Measurements from ENCODE around the gene SH3BP2. TPM values are rescaled to one million over a fixed set of nuclear protein-coding genes. Genes with fewer than 3 reads are reported as not detected.

The SH3BP2 gene
- polyA plus RNA-seq, 3 donors: 19.1 to 478 (median 26.9) TPM

DNA sequence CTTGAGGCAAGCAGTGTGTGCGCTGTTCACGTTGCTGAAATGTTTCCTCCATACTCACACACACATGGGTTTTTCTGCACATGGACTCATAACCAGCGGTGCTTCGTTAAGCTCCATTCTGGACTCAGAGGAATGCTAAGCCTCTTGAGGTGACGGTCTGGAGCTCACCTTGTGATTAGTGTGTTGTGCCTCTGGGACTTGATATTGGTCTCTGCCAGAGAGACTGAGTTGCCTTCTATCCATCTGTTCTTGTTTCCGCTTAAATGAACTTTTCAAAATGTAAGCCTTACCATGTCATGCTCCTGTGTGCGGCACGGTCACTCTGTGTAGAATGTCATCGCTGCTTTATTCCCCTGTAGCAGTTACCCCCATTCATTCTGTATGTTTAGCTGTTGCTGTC lies 93.3 kb downstream of the SH3BP2 start:
- H3K9ac ChIP-seq (ENCODE audit: insufficient read depth, low read length, poor library complexity, severe bottlenecking): no peak overlapping the region
- Mint-ChIP-seq H3K4me1 (peaks cover 13% of the 10 kb centered on the region), H3K36me3 (peaks cover 59 to 68% of the 10 kb centered on the region in 2 donors), H3K27ac (peak overlapping the region in 1 of 7 donors; percentile 1), H3K27me3 (ENCODE audit: low read depth in 3 of 3) (no peaks in the 10 kb centered on the region), H3K9me3 (peaks cover 0 to 2% (median 0%) of the 10 kb centered on the region in 7 donors), H3K4me3 (no peak overlapping the region)
- no peak overlapping the region for H3K4me3 ChIP-seq (replicated peaks in 1 of 3; ENCODE audit: low read depth in 2 of 3, low read length in 3 of 3)
- H3K9me3 ChIP-seq (replicated peaks in 1 of 2; ENCODE audit: control insufficient read depth in 1 of 2, insufficient read depth in 1 of 2, low read length in 2 of 2): no peaks in the 10 kb centered on the region
- peaks cover 14% of the 10 kb centered on the region for H3K79me2 ChIP-seq (ENCODE audit: insufficient read depth, low read length)
- H3K36me3 ChIP-seq (replicated peaks in 1 of 2; ENCODE audit: control insufficient read depth in 1 of 2, insufficient read depth in 2 of 2, low read length in 2 of 2): peaks cover 57 to 88% of the 10 kb centered on the region in 2 donors
- H3K4me2 ChIP-seq (replicated peaks; ENCODE audit: extremely low read depth, low read length, poor library complexity, severe bottlenecking): no peak overlapping the region
- no peak overlapping the region for H2AFZ ChIP-seq (ENCODE audit: insufficient read depth, low read depth, low read length, poor library complexity, severe bottlenecking)
- peaks cover 63% of the 10 kb centered on the region for H4K20me1 ChIP-seq (ENCODE audit: insufficient read depth, low read length)
- TF ChIP-seq, protein P1, sequence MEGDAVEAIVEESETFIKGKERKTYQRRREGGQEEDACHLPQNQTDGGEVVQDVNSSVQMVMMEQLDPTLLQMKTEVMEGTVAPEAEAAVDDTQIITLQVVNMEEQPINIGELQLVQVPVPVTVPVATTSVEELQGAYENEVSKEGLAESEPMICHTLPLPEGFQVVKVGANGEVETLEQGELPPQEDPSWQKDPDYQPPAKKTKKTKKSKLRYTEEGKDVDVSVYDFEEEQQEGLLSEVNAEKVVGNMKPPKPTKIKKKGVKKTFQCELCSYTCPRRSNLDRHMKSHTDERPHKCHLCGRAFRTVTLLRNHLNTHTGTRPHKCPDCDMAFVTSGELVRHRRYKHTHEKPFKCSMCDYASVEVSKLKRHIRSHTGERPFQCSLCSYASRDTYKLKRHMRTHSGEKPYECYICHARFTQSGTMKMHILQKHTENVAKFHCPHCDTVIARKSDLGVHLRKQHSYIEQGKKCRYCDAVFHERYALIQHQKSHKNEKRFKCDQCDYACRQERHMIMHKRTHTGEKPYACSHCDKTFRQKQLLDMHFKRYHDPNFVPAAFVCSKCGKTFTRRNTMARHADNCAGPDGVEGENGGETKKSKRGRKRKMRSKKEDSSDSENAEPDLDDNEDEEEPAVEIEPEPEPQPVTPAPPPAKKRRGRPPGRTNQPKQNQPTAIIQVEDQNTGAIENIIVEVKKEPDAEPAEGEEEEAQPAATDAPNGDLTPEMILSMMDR (IDR thresholded peaks at IDR 0.05): no peak
- no peaks in the 10 kb centered on the region for H3K27me3 ChIP-seq (ENCODE audit: control insufficient read depth in 2 of 2, insufficient read depth in 2 of 2, low read length in 2 of 2)
- H3K27ac ChIP-seq (ENCODE audit: low read depth in 1 of 2, low read length in 2 of 2): no peak overlapping the region
- intact Hi-C loops (cut with micrococcal nuclease): no loop called here
- WGBS (ENCODE audit: insufficient coverage): 100% methylated on average over 4 of the region's 9 CpGs
- no peak for DNase-seq
- H3K4me1 ChIP-seq (ENCODE audit: control insufficient read depth in 1 of 2, insufficient read depth in 2 of 2, low read length in 2 of 2): peaks cover 8 to 9% of the 10 kb centered on the region in 2 donors

DNA sequence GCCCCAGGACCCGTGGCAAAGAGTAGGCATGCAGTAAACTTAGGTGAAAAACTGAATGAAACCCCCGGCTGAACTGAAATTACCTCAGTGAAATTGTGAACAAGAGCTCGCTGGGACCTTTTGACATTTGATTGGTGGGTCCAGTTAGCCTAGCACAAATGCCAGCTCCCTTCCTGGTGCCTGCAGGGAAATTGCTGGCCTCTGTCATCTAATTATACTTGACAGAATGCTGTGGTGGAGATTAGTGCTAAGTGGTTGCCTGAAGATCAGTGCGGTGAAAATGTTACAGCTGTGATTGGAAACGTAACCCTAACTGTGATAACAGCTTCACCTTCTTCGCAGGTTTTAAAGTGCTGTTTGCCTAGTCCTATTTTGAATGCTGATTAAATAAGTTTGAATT lies 93.7 kb downstream of the SH3BP2 start:
- TF ChIP-seq, protein P1 (IDR thresholded peaks at IDR 0.05): no peak
- DNase-seq: no peak
- peaks cover 8 to 9% of the 10 kb centered on the region in 2 donors for H3K4me1 ChIP-seq (ENCODE audit: control insufficient read depth in 1 of 2, insufficient read depth in 2 of 2, low read length in 2 of 2)
- H3K36me3 ChIP-seq (replicated peaks in 1 of 2; ENCODE audit: control insufficient read depth in 1 of 2, insufficient read depth in 2 of 2, low read length in 2 of 2): peaks cover 56 to 88% of the 10 kb centered on the region in 2 donors
- H3K36me3 Mint-ChIP-seq: peaks cover 60 to 65% of the 10 kb centered on the region in 2 donors
- H3K4me3 ChIP-seq (replicated peaks in 1 of 3; ENCODE audit: low read depth in 2 of 3, low read length in 3 of 3): no peak overlapping the region
- WGBS (ENCODE audit: insufficient coverage): 100% methylated on average over 5 of the region's 6 CpGs
- intact Hi-C loops (cut with micrococcal nuclease): no loop called here
- peaks cover 63% of the 10 kb centered on the region for H4K20me1 ChIP-seq (ENCODE audit: insufficient read depth, low read length)
- H3K27ac Mint-ChIP-seq: peak overlapping the region in 1 of 7 donors; percentile 32
- H3K4me1 Mint-ChIP-seq: peaks cover 13% of the 10 kb centered on the region
- no peak overlapping the region for H3K27ac ChIP-seq (ENCODE audit: low read depth in 1 of 2, low read length in 2 of 2)
- no peak overlapping the region for H3K4me3 Mint-ChIP-seq
- H3K79me2 ChIP-seq (ENCODE audit: insufficient read depth, low read length): peaks cover 14% of the 10 kb centered on the region
- H3K9me3 Mint-ChIP-seq: peaks cover 0 to 2% (median 0%) of the 10 kb centered on the region in 7 donors
- H3K9ac ChIP-seq (ENCODE audit: insufficient read depth, low read length, poor library complexity, severe bottlenecking): no peak overlapping the region
- H3K9me3 ChIP-seq (replicated peaks in 1 of 2; ENCODE audit: control insufficient read depth in 1 of 2, insufficient read depth in 1 of 2, low read length in 2 of 2): no peaks in the 10 kb centered on the region
- no peak overlapping the region for H2AFZ ChIP-seq (ENCODE audit: insufficient read depth, low read depth, low read length, poor library complexity, severe bottlenecking)
- H3K27me3 Mint-ChIP-seq (ENCODE audit: low read depth in 3 of 3): peaks cover 0 to 1% (median 0%) of the 10 kb centered on the region in 3 donors
- H3K27me3 ChIP-seq (ENCODE audit: control insufficient read depth in 2 of 2, insufficient read depth in 2 of 2, low read length in 2 of 2): no peaks in the 10 kb centered on the region
- H3K4me2 ChIP-seq (replicated peaks; ENCODE audit: extremely low read depth, low read length, poor library complexity, severe bottlenecking): no peak overlapping the region
